Activated T-helper 2 cell treated with anti-CD3 and anti-CD28 coated beads, Interferon-gamma antibody, Interleukin-2, Interleukin-4, amounts not matched to agents 10 μg/mL and 5 μg/mL and 100 μg/mL, durations not matched to agents 14 hours and 24 hours and 36 hours (primary cell): ENCODE measurements around the gene ILRUN. TPM values are rescaled to one million over a fixed set of nuclear protein-coding genes. Genes with fewer than 3 reads are reported as not detected.
"Not testable (repeated sequence)": the region's sequence is repeated elsewhere in the genome, so short reads cannot be mapped to it uniquely, and the experiment has no call there.

Experiments
- DNase-seq: peaks from one replicate; pipeline ENCODE4 v3.0.0; 2021; ENCODE audit warnings: low spot score
- H3K27ac Mint-ChIP-seq: one replicate; pipeline ENCODE4 v1.8.0; 2021; ENCODE audit warnings: mixed read lengths
- H3K27me3 Mint-ChIP-seq: one replicate; pipeline ENCODE4 v1.8.0; 2021; ENCODE audit warnings: low read depth, mixed read lengths
- H3K36me3 Mint-ChIP-seq: one replicate; pipeline ENCODE4 v1.8.0; 2021; ENCODE audit warnings: low read depth, mixed read lengths
- H3K4me1 Mint-ChIP-seq: one replicate; pipeline ENCODE4 v1.8.0; 2021; ENCODE audit warnings: low read depth, mixed read lengths
- H3K4me3 Mint-ChIP-seq: one replicate; pipeline ENCODE4 v1.8.0; 2021; ENCODE audit warnings: low read depth, mild to moderate bottlenecking, moderate library complexity, mixed read lengths
- H3K9me3 Mint-ChIP-seq: one replicate; pipeline ENCODE4 v1.8.0; 2021; ENCODE audit warnings: mixed read lengths
- intact Hi-C: fragments of 100-400 bp; cut with micrococcal nuclease; formaldehyde crosslinking; loops from one replicate; pipeline ENCODE4 v1.15.1; 2023
- total RNA-seq: library from RNA; stranded (reverse); gene quantifications from 2 replicates; pipeline ENCODE4 v1.2.3, GENCODE V29; 2022

Gene ILRUN
- total RNA-seq, 1 donor from 2014 or later: 72.9 TPM

- intact Hi-C loops: no loop called here
- H3K27ac Mint-ChIP-seq: no peak overlapping the region
- H3K36me3 Mint-ChIP-seq: peaks cover 26% of the 10 kb centered on the region
- no peaks in the 10 kb centered on the region for H3K9me3 Mint-ChIP-seq
- H3K4me1 Mint-ChIP-seq: peaks cover 25% of the 10 kb centered on the region
- H3K27me3 Mint-ChIP-seq: no peaks in the 10 kb centered on the region
- DNase-seq: no peak
- no peak overlapping the region for H3K4me3 Mint-ChIP-seq
Measured at GRCh38 chr6:34689742-34690141, 6.8 kb downstream of the ILRUN start.

- no peak for DNase-seq
- no peak overlapping the region for H3K27ac Mint-ChIP-seq
- no peaks in the 10 kb centered on the region for H3K27me3 Mint-ChIP-seq
- H3K4me3 Mint-ChIP-seq: no peak overlapping the region
- intact Hi-C loops: no loop called here
- H3K4me1 Mint-ChIP-seq: peaks cover 18% of the 10 kb centered on the region
- H3K9me3 Mint-ChIP-seq: no peaks in the 10 kb centered on the region
- H3K36me3 Mint-ChIP-seq: peaks cover 19% of the 10 kb centered on the region
Measured at GRCh38 chr6:34688956-34689355, 7.6 kb downstream of the ILRUN start.

GRCh38 chr6:34684919-34685318 is 11.6 kb downstream of the ILRUN start:
- DNase-seq: no peak
- Mint-ChIP-seq H3K27ac (no peak overlapping the region), H3K36me3 (peaks cover 12% of the 10 kb centered on the region), H3K4me1 (peaks cover 13% of the 10 kb centered on the region), H3K9me3 (no peaks in the 10 kb centered on the region), H3K4me3 (no peak overlapping the region), H3K27me3 (no peaks in the 10 kb centered on the region)
- intact Hi-C loops: no loop called here

- no peak for DNase-seq
- no peak overlapping the region for H3K4me3 Mint-ChIP-seq
- peaks cover 12% of the 10 kb centered on the region for H3K36me3 Mint-ChIP-seq
- peaks cover 15% of the 10 kb centered on the region for H3K4me1 Mint-ChIP-seq
- intact Hi-C loops: no loop called here
- H3K9me3 Mint-ChIP-seq: no peaks in the 10 kb centered on the region
- H3K27ac Mint-ChIP-seq: no peak overlapping the region
- no peaks in the 10 kb centered on the region for H3K27me3 Mint-ChIP-seq
Measured at GRCh38 chr6:34684364-34684763, 12.2 kb downstream of the ILRUN start.

GRCh38 chr6:34680802-34681515 is 15.6 kb downstream of the ILRUN start:
- DNase-seq: no peak
- peaks cover 11% of the 10 kb centered on the region for H3K4me1 Mint-ChIP-seq
- no peak overlapping the region for H3K27ac Mint-ChIP-seq
- H3K27me3 Mint-ChIP-seq: no peaks in the 10 kb centered on the region
- no peak overlapping the region for H3K4me3 Mint-ChIP-seq
- intact Hi-C loops: no loop called here
- H3K36me3 Mint-ChIP-seq: peaks cover 3% of the 10 kb centered on the region
- no peaks in the 10 kb centered on the region for H3K9me3 Mint-ChIP-seq

GRCh38 chr6:34680313-34680712 is 16.3 kb downstream of the ILRUN start:
- H3K4me3 Mint-ChIP-seq, intact Hi-C loops, H3K27me3 Mint-ChIP-seq, H3K27ac Mint-ChIP-seq, H3K9me3 Mint-ChIP-seq, DNase-seq, H3K36me3 Mint-ChIP-seq: not testable (repeated sequence)
- H3K4me1 Mint-ChIP-seq: peaks cover 17% of the 10 kb centered on the region

- H3K4me3 Mint-ChIP-seq: no peak overlapping the region
- DNase-seq: no peak
- no peaks in the 10 kb centered on the region for H3K27me3 Mint-ChIP-seq
- H3K9me3 Mint-ChIP-seq: no peaks in the 10 kb centered on the region
- intact Hi-C loops: no loop called here
- H3K27ac Mint-ChIP-seq: no peak overlapping the region
- H3K4me1 Mint-ChIP-seq: peaks cover 15% of the 10 kb centered on the region
- H3K36me3 Mint-ChIP-seq: peaks cover 3% of the 10 kb centered on the region
Measured at GRCh38 chr6:34679552-34680253, 16.9 kb downstream of the ILRUN start.

GRCh38 chr6:34676140-34676539 is 20.4 kb downstream of the ILRUN start:
- Mint-ChIP-seq H3K27ac (no peak overlapping the region), H3K4me1 (peaks cover 39% of the 10 kb centered on the region), H3K36me3 (peaks cover 10% of the 10 kb centered on the region), H3K9me3 (no peaks in the 10 kb centered on the region), H3K4me3 (no peak overlapping the region), H3K27me3 (no peaks in the 10 kb centered on the region)
- intact Hi-C loops: no loop called here
- DNase-seq: no peak

- H3K4me3 Mint-ChIP-seq, H3K27me3 Mint-ChIP-seq, H3K9me3 Mint-ChIP-seq, DNase-seq: not testable (repeated sequence)
- Mint-ChIP-seq H3K36me3 (peaks cover 15% of the 10 kb centered on the region), H3K27ac (peak overlapping the region; percentile 70), H3K4me1 (peaks cover 42% of the 10 kb centered on the region)
- intact Hi-C loops: loop anchor here (1.0 to 5.0 kb wide), 2 partner anchors 19 to 82 kb away; partner anchors contain the start of gene SNRPC
Measured at GRCh38 chr6:34674930-34675329, 21.6 kb downstream of the ILRUN start.

- no peaks in the 10 kb centered on the region for H3K9me3 Mint-ChIP-seq
- no peak for DNase-seq
- H3K27ac Mint-ChIP-seq: peak overlapping the region; percentile 70
- peaks cover 18% of the 10 kb centered on the region for H3K36me3 Mint-ChIP-seq
- no peaks in the 10 kb centered on the region for H3K27me3 Mint-ChIP-seq
- H3K4me3 Mint-ChIP-seq: no peak overlapping the region
- H3K4me1 Mint-ChIP-seq: peaks cover 41% of the 10 kb centered on the region
- intact Hi-C loops: loop anchor here (1.0 to 5.0 kb wide), 2 partner anchors 18 to 83 kb away; partner anchors contain the start of gene SNRPC
Measured at GRCh38 chr6:34674268-34674639, 22.3 kb downstream of the ILRUN start.

- intact Hi-C loops: loop anchor here (2.0 to 5.0 kb wide), 2 partner anchors 24 to 84 kb away; partner anchors contain the start of genes ILRUN and SNRPC
- no peak for DNase-seq
- H3K36me3 Mint-ChIP-seq: peaks cover 18% of the 10 kb centered on the region
- no peaks in the 10 kb centered on the region for H3K27me3 Mint-ChIP-seq
- no peaks in the 10 kb centered on the region for H3K9me3 Mint-ChIP-seq
- H3K27ac Mint-ChIP-seq: peak overlapping the region; percentile 94
- H3K4me1 Mint-ChIP-seq: peaks cover 41% of the 10 kb centered on the region
- H3K4me3 Mint-ChIP-seq: peak overlapping the region; percentile 66
Measured at GRCh38 chr6:34673064-34673463, 23.5 kb downstream of the ILRUN start.

GRCh38 chr6:34672657-34673043 is 23.9 kb downstream of the ILRUN start:
- Mint-ChIP-seq H3K27ac (peak overlapping the region; percentile 94), H3K4me1 (peaks cover 45% of the 10 kb centered on the region), H3K9me3 (no peaks in the 10 kb centered on the region), H3K4me3 (peak overlapping the region; percentile 64), H3K36me3 (peaks cover 17% of the 10 kb centered on the region), H3K27me3 (no peaks in the 10 kb centered on the region)
- intact Hi-C loops: loop anchor here (2.0 to 5.0 kb wide), 2 partner anchors 24 to 85 kb away; partner anchors contain the start of genes ILRUN and SNRPC
- DNase-seq: no peak
